ENCODE results near the gene CYP26C1.

Gene CYP26C1

GRCh38 chr10:93064874-93065660 lies 4.5 kb downstream of the CYP26C1 start:
- no peak for DNase-seq

GRCh38 chr10:93065675-93066543 lies 5.3 kb downstream of the CYP26C1 start:
- no peak for DNase-seq

- no peak for DNase-seq
Observed at GRCh38 chr10:93066544-93066913, 5.9 kb downstream of the CYP26C1 start.

- DNase-seq: no peak
Observed at GRCh38 chr10:93067443-93068365, 7.1 kb downstream of the CYP26C1 start.

- DNase-seq: no peak
Observed at GRCh38 chr10:93068411-93069244, 8.0 kb downstream of the CYP26C1 start.

- DNase-seq: no peak
Observed at GRCh38 chr10:93069245-93069561, 8.6 kb downstream of the CYP26C1 start.

GRCh38 chr10:93070378-93071176 lies 10.0 kb downstream of the CYP26C1 start:
- DNase-seq: no peak

GRCh38 chr10:93071177-93071472 lies 10.5 kb downstream of the CYP26C1 start:
- no peak for DNase-seq

GRCh38 chr10:93071674-93072224 lies 11.2 kb downstream of the CYP26C1 start:
- no peak for DNase-seq

GRCh38 chr10:93072225-93072712 lies 11.7 kb downstream of the CYP26C1 start:
- no peak for DNase-seq

GRCh38 chr10:93072713-93073538 lies 12.3 kb downstream of the CYP26C1 start:
- no peak for DNase-seq

- no peak for DNase-seq
Observed at GRCh38 chr10:93073539-93074146, 13.0 kb downstream of the CYP26C1 start, which contains the start of gene CYP26A1. Gene CYP26A1 (plus strand): TSS chr10:93073893. CDS start chr10:93073935, 42 bp downstream.

GRCh38 chr10:93074147-93074596 lies 13.6 kb downstream of the CYP26C1 start:
- no peak for DNase-seq

GRCh38 chr10:93074597-93075368 lies 14.2 kb downstream of the CYP26C1 start:
- no peak for DNase-seq

GRCh38 chr10:93075369-93076221 lies 15.0 kb downstream of the CYP26C1 start:
- DNase-seq: no peak

GRCh38 chr10:93076871-93077270 lies 16.3 kb downstream of the CYP26C1 start:
- no peak for DNase-seq

GRCh38 chr10:93077860-93078337 lies 17.3 kb downstream of the CYP26C1 start:
- no peak for DNase-seq

Measured in NCI-H2081 treated with DMSO at 0.1 percent for 48 hours (cell line).